Neural crest cell (in vitro differentiated cells): ENCODE measurements around the gene DGKG. TPM values are rescaled to one million over a fixed set of nuclear protein-coding genes. Genes with fewer than 3 reads are reported as not detected.
A peak's percentile ranks its signal among the peaks of the same experiment; 100 is the strongest.

Source experiments
- DNase-seq: peaks from one replicate; pipeline ENCODE4 v3.0.0; 2021; ENCODE audit warnings: low read depth, mixed read lengths, low spot score
- H3K27ac Mint-ChIP-seq: one replicate; pipeline ENCODE4 v1.8.0; 2021; ENCODE audit warnings: mild to moderate bottlenecking, mixed read lengths; ENCODE audit not compliant: unreplicated experiment
- H3K27me3 Mint-ChIP-seq: 2 replicates; pipeline ENCODE4 v1.8.0; 2021; ENCODE audit warnings: low read depth, mild to moderate bottlenecking, mixed read lengths
- H3K36me3 Mint-ChIP-seq: 2 replicates; pipeline ENCODE4 v1.8.0; 2021; ENCODE audit warnings: low read depth, mild to moderate bottlenecking, mixed read lengths
- H3K4me1 Mint-ChIP-seq: 2 replicates; pipeline ENCODE4 v1.8.0; 2021; ENCODE audit warnings: mixed read lengths
- H3K4me3 Mint-ChIP-seq: one replicate; pipeline ENCODE4 v1.8.0; 2021; ENCODE audit warnings: mild to moderate bottlenecking, mixed read lengths
- H3K9me3 Mint-ChIP-seq: 2 replicates; pipeline ENCODE4 v1.8.0; 2021; ENCODE audit warnings: mixed read lengths
- CTCF ChIP-seq: fragments of 200-600 bp; sonication (generic); conservative IDR thresholded peaks from 2 replicates; pipeline ENCODE4 v1.5.0; 2021; ENCODE audit warnings: antibody characterized with exemption, mild to moderate bottlenecking
- total RNA-seq: library from RNA; stranded (reverse); gene quantifications from 2 replicates; pipeline ENCODE4 v1.2.1, GENCODE V29; 2021

The DGKG gene
- total RNA-seq, 1 donor from 2014 or later: not detected

GRCh38 chr3:186283651-186284348 lies 78.2 kb downstream of the DGKG start:
- no peak for TF ChIP-seq CTCF
- Mint-ChIP-seq H3K4me3 (no peak overlapping the region), H3K27ac (no peak overlapping the region), H3K36me3 (no peaks in the 10 kb centered on the region), H3K27me3 (peaks cover 13% of the 10 kb centered on the region), H3K4me1 (peaks cover 3% of the 10 kb centered on the region), H3K9me3 (no peaks in the 10 kb centered on the region)
- no peak for DNase-seq

- Mint-ChIP-seq H3K4me1 (peaks cover 3% of the 10 kb centered on the region), H3K27ac (no peak overlapping the region), H3K27me3 (peaks cover 17% of the 10 kb centered on the region), H3K9me3 (no peaks in the 10 kb centered on the region), H3K4me3 (no peak overlapping the region), H3K36me3 (no peaks in the 10 kb centered on the region)
- DNase-seq: no peak
- TF ChIP-seq CTCF: no peak
Observed at GRCh38 chr3:186283096-186283495, 78.9 kb downstream of the DGKG start.

DNA sequence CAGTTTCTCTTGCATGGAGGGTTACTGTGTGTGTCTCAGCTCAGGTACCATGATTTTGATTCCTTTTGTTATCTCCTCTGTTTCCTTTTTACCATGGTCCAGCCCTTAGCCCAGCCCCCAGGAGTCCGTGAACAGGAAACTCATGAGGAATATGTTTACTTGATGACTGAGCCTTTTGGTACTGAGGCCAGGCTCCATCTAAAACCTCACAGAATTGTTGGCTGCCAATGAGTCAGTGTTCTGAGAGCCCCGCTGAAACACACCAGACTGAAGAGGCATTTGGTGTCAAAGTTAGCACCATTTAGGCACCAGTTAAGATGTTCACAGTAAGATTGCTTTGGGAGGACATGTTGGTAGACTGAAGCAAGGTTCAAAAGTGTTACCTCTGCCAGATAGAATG lies 80.9 kb downstream of the DGKG start:
- no peak overlapping the region for H3K27ac Mint-ChIP-seq
- peaks cover 31% of the 10 kb centered on the region for H3K27me3 Mint-ChIP-seq
- DNase-seq: no peak
- peaks cover 3% of the 10 kb centered on the region for H3K4me1 Mint-ChIP-seq
- H3K4me3 Mint-ChIP-seq: no peak overlapping the region
- no peaks in the 10 kb centered on the region for H3K36me3 Mint-ChIP-seq
- TF ChIP-seq CTCF: no peak
- no peaks in the 10 kb centered on the region for H3K9me3 Mint-ChIP-seq

GRCh38 chr3:186280737-186281136 lies 81.3 kb downstream of the DGKG start:
- DNase-seq: no peak
- peaks cover 33% of the 10 kb centered on the region for H3K27me3 Mint-ChIP-seq
- no peak overlapping the region for H3K27ac Mint-ChIP-seq
- H3K4me3 Mint-ChIP-seq: no peak overlapping the region
- no peaks in the 10 kb centered on the region for H3K4me1 Mint-ChIP-seq
- no peaks in the 10 kb centered on the region for H3K36me3 Mint-ChIP-seq
- TF ChIP-seq CTCF: no peak
- no peaks in the 10 kb centered on the region for H3K9me3 Mint-ChIP-seq

- TF ChIP-seq CTCF: peak; percentile 77
- Mint-ChIP-seq H3K27me3 (peaks cover 33% of the 10 kb centered on the region), H3K4me1 (no peaks in the 10 kb centered on the region), H3K4me3 (no peak overlapping the region), H3K9me3 (no peaks in the 10 kb centered on the region), H3K36me3 (no peaks in the 10 kb centered on the region), H3K27ac (no peak overlapping the region)
- DNase-seq: peak; percentile 13
Observed at GRCh38 chr3:186277268-186277909, 84.6 kb downstream of the DGKG start.
